Measurements from ENCODE around the gene COG5. TPM values are rescaled to one million over a fixed set of nuclear protein-coding genes. Genes with fewer than 3 reads are reported as not detected.

Gene COG5
- total and polyA plus RNA-seq, 9 of the 15 experiments (the other 6 are each of a cell fraction or from before 2014, with no cell fraction given), result 15.3 to 75.1 (median 56.4) TPM

DNA sequence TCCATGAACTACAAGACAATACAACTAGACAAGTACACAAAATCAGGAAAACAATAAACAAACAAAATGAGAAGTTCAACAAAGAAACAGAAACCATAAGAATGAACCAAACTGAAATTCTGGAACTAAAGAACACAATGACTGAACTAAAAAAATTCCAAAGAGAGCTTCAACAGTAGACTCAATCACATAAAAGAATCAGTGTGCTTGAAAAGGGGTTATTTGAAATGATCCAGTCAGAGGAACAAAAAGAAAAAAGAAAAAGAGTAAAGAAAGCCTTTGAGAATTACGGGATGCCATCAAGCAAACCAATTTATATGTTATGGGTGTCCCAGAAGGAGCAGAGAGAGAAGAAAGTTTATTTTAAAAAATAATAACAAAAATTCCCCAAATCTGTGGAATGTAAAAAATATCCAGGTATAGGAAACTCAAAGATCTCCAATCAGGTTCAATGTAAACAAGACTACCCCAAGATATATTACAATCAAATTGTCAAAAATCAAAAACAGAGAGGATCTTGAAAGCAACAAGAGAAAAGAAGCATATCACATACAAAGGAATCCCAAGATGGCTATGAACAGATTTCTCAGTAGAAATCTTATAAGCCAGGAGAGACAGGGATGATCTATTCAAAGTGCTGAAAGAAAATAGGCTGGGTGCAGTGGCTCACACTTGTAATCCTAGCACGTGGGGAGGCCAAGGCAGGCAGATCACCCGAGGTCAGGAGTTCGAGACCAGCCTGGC, 18.7 kb downstream of the COG5 start (continued):
- TF ChIP-seq, protein P1, sequence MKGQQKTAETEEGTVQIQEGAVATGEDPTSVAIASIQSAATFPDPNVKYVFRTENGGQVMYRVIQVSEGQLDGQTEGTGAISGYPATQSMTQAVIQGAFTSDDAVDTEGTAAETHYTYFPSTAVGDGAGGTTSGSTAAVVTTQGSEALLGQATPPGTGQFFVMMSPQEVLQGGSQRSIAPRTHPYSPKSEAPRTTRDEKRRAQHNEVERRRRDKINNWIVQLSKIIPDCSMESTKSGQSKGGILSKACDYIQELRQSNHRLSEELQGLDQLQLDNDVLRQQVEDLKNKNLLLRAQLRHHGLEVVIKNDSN (CRISPR knock-in tag; IDR thresholded peaks at IDR 0.05), result no peak
- TF ChIP-seq, protein P2, sequence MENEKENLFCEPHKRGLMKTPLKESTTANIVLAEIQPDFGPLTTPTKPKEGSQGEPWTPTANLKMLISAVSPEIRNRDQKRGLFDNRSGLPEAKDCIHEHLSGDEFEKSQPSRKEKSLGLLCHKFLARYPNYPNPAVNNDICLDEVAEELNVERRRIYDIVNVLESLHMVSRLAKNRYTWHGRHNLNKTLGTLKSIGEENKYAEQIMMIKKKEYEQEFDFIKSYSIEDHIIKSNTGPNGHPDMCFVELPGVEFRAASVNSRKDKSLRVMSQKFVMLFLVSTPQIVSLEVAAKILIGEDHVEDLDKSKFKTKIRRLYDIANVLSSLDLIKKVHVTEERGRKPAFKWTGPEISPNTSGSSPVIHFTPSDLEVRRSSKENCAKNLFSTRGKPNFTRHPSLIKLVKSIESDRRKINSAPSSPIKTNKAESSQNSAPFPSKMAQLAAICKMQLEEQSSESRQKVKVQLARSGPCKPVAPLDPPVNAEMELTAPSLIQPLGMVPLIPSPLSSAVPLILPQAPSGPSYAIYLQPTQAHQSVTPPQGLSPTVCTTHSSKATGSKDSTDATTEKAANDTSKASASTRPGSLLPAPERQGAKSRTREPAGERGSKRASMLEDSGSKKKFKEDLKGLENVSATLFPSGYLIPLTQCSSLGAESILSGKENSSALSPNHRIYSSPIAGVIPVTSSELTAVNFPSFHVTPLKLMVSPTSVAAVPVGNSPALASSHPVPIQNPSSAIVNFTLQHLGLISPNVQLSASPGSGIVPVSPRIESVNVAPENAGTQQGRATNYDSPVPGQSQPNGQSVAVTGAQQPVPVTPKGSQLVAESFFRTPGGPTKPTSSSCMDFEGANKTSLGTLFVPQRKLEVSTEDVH (IDR thresholded peaks at IDR 0.05; ENCODE audit: low read depth, partially characterized antibody), result no peak
- TF ChIP-seq NFIC (IDR thresholded peaks at IDR 0.05) (no peak), ZNF41 (CRISPR knock-in tag; conservative IDR thresholded peaks at IDR 0.05) (no peak), C11orf30 (IDR thresholded peaks at IDR 0.05; ENCODE audit: low read depth) (no peak), KDM2B (CRISPR knock-in tag; IDR thresholded peaks at IDR 0.05) (no peak), PPARD (CRISPR knock-in tag; IDR thresholded peaks at IDR 0.05) (no peak), TAF1 (IDR thresholded peaks at IDR 0.05; ENCODE audit: control insufficient read depth, extremely low read depth, insufficient read depth, low read length, severe bottlenecking) (no peak), CBX3 (IDR thresholded peaks at IDR 0.05; ENCODE audit: borderline replicate concordance in 1 of 2, low read length in 2 of 2) (peak in 1 of 2 experiments; percentile 77; a peak in 1 of 3 replicates), OTX1 (CRISPR knock-in tag; IDR thresholded peaks at IDR 0.05) (peak; percentile 37; the same call in 1 of the 2 replicates), FOXA3 (CRISPR knock-in tag; conservative IDR thresholded peaks at IDR 0.05 in 1 of 2, IDR thresholded peaks at IDR 0.05 in 1 of 2) (0 out of 4 replicates have a peak, but pooled peaks of 1 of the 2 experiments have one; percentile 25)
- TF ChIP-seq, protein P3, sequence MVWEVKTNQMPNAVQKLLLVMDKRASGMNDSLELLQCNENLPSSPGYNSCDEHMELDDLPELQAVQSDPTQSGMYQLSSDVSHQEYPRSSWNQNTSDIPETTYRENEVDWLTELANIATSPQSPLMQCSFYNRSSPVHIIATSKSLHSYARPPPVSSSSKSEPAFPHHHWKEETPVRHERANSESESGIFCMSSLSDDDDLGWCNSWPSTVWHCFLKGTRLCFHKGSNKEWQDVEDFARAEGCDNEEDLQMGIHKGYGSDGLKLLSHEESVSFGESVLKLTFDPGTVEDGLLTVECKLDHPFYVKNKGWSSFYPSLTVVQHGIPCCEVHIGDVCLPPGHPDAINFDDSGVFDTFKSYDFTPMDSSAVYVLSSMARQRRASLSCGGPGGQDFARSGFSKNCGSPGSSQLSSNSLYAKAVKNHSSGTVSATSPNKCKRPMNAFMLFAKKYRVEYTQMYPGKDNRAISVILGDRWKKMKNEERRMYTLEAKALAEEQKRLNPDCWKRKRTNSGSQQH (CRISPR knock-in tag; IDR thresholded peaks at IDR 0.05), result no peak
- TF ChIP-seq, protein P4, sequence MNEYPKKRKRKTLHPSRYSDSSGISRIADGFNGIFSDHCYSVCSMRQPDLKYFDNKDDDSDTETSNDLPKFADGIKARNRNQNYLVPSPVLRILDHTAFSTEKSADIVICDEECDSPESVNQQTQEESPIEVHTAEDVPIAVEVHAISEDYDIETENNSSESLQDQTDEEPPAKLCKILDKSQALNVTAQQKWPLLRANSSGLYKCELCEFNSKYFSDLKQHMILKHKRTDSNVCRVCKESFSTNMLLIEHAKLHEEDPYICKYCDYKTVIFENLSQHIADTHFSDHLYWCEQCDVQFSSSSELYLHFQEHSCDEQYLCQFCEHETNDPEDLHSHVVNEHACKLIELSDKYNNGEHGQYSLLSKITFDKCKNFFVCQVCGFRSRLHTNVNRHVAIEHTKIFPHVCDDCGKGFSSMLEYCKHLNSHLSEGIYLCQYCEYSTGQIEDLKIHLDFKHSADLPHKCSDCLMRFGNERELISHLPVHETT (CRISPR knock-in tag; conservative IDR thresholded peaks at IDR 0.05 in 1 of 2, IDR thresholded peaks at IDR 0.05 in 1 of 2), result no peak
